Esophagus squamous epithelium (tissue), 5 donors: Measurements from ENCODE around the gene LTBP2. TPM values are rescaled to one million over a fixed set of nuclear protein-coding genes. Genes with fewer than 3 reads are reported as not detected.

Experiments
- DNase-seq: peaks from one replicate; lab custom pipeline; 2025; lab: John Stamatoyannopoulos, UW
- H3K27ac ChIP-seq, 4 donors: fragments of 200-600 bp; sonication (generic); one replicate each; pipeline ENCODE4 v1.5.1; 2016 to 2019; ENCODE audit warnings: mild to moderate bottlenecking in 1 of 4
- H3K27me3 ChIP-seq, 4 donors: fragments of 200-600 bp; sonication (generic); 1 replicate in 3 of 4; 2 replicates in 1 of 4; pipeline versions ENCODE4 v1.5.1 to v1.6.0; 2017 to 2021; ENCODE audit warnings: antibody characterized with exemption in 1 of 4
- H3K36me3 ChIP-seq, 3 donors: fragments of 200-600 bp; sonication (generic); one replicate each; pipeline ENCODE4 v1.5.1; 2016 to 2019
- H3K4me1 ChIP-seq, 3 donors: fragments of 200-600 bp; sonication (generic); one replicate each; pipeline ENCODE4 v1.5.1; 2017 to 2019
- H3K4me3 ChIP-seq, 4 donors: fragments of 200-600 bp; sonication (generic); 1 replicate in 3 of 4; 2 replicates in 1 of 4; pipeline ENCODE4 v1.5.1; 2016 to 2019; ENCODE audit warnings: mild to moderate bottlenecking in 2 of 4, moderate library complexity in 1 of 4
- H3K9me3 ChIP-seq, 3 donors: fragments of 200-600 bp; sonication (generic); one replicate each; pipeline ENCODE4 v1.5.1; 2016 to 2019
- POLR2A ChIP-seq, 4 donors: fragments of 450-650 bp; IDR thresholded peaks; one replicate each; pipeline ENCODE4 v1.6.1; 2017; ENCODE audit warnings: antibody characterized with exemption in 4 of 4, mild to moderate bottlenecking in 4 of 4, moderate library complexity in 3 of 4
- WGBS, 2 donors: methylation state at CpG; one replicate each; pipeline ENCODE4 v1.1.5; 2018; 5-methylcytosine and 5-hydroxymethylcytosine counted together
- intact Hi-C: fragments of 100-400 bp; cut with DNase I; formaldehyde crosslinking; loops from one replicate; pipeline ENCODE4 v1.15.0; 2022
- total RNA-seq, 4 donors: library from RNA; depleted of rRNA; stranded (reverse); fragments of >200 nt; gene quantifications; one replicate each; pipeline ENCODE4 v1.1.0, GENCODE V29; 2016
- TF ChIP-seq, protein P1 (sequence below), 6 experiments: fragments of 450-650 bp in 4 of 6; fragments of 200-600 bp in 2 of 6; sonication (generic) in 2 of 6; IDR thresholded peaks; one replicate each; pipeline ENCODE4 v1.5.1; 2016 to 2019; ENCODE audit warnings: antibody characterized with exemption in 6 of 6, mild to moderate bottlenecking in 4 of 6, moderate library complexity in 4 of 6
- donor health status: DM: yes; HTN: yes; CAD: no.

Gene LTBP2
- total RNA-seq, 4 donors from 2014 or later = 10.3 to 41.6 (median 17.0) TPM

DNA sequence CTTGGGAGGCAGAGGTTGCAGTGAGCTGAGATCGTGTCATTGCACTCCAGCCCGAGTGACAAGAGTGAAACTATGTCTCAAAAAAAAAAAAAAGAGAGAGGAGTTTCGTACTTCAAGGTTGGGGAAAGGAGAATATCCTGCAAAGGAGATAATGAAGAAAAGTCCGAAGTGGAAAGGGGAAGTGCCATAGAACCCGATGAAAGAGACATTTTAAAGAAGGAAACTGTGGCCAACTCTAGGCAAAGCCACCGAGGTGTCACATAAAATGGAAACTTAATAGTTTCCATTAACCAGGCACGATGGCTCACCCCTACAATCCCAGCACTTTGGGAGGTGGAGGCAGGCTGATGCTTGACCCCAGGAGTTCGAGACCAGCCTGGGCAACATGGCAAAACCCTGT, 15.0 kb upstream of the LTBP2 start:
- TF ChIP-seq POLR2A (IDR thresholded peaks at IDR 0.05) = no peak
- TF ChIP-seq, protein P1, sequence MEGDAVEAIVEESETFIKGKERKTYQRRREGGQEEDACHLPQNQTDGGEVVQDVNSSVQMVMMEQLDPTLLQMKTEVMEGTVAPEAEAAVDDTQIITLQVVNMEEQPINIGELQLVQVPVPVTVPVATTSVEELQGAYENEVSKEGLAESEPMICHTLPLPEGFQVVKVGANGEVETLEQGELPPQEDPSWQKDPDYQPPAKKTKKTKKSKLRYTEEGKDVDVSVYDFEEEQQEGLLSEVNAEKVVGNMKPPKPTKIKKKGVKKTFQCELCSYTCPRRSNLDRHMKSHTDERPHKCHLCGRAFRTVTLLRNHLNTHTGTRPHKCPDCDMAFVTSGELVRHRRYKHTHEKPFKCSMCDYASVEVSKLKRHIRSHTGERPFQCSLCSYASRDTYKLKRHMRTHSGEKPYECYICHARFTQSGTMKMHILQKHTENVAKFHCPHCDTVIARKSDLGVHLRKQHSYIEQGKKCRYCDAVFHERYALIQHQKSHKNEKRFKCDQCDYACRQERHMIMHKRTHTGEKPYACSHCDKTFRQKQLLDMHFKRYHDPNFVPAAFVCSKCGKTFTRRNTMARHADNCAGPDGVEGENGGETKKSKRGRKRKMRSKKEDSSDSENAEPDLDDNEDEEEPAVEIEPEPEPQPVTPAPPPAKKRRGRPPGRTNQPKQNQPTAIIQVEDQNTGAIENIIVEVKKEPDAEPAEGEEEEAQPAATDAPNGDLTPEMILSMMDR (IDR thresholded peaks at IDR 0.05) = no peak
- H3K27ac ChIP-seq = no peak overlapping the region
- H3K9me3 ChIP-seq = no peaks in the 10 kb centered on the region
- H3K4me3 ChIP-seq = no peak overlapping the region
- no peak for DNase-seq
- intact Hi-C loops = no loop called here
- 76 to 78% methylated on average over 8 of the region's 8 CpGs for WGBS, 2 donors
- no peaks in the 10 kb centered on the region for H3K27me3 ChIP-seq
- H3K4me1 ChIP-seq = peaks cover 0 to 30% (median 5%) of the 10 kb centered on the region in 3 donors
- no peaks in the 10 kb centered on the region for H3K36me3 ChIP-seq

DNA sequence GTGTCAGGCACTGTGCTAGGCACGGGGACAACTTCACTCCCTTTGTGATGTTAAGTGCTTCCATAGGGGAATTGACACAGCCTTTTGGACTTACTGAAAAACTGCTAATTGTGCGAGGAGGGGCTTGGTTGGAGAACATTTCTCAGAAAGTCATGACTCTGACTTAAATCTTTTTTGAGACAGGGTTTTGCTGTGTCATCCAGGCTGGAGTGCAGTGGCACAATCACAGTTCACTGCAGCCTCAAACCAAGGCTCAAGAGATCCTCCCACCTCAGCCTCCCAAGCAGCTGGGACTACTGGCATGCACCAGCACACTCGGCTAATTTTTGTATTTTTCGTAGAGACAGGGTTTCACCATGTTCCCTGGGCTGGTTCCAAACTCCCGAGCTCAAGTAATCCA, 10.2 kb upstream of the LTBP2 start:
- 47 to 68% methylated on average over 4 of the region's 5 CpGs for WGBS, 2 donors
- peaks cover 40 to 60% (median 51%) of the 10 kb centered on the region in 3 donors for H3K4me1 ChIP-seq
- H3K27me3 ChIP-seq = no peaks in the 10 kb centered on the region
- no peak overlapping the region for H3K4me3 ChIP-seq
- H3K27ac ChIP-seq = no peak overlapping the region
- DNase-seq = no peak
- no peaks in the 10 kb centered on the region for H3K9me3 ChIP-seq
- TF ChIP-seq POLR2A (IDR thresholded peaks at IDR 0.05) = no peak
- TF ChIP-seq, protein P1 (IDR thresholded peaks at IDR 0.05) = no peak
- no peaks in the 10 kb centered on the region for H3K36me3 ChIP-seq
- intact Hi-C loops = no loop called here

DNA sequence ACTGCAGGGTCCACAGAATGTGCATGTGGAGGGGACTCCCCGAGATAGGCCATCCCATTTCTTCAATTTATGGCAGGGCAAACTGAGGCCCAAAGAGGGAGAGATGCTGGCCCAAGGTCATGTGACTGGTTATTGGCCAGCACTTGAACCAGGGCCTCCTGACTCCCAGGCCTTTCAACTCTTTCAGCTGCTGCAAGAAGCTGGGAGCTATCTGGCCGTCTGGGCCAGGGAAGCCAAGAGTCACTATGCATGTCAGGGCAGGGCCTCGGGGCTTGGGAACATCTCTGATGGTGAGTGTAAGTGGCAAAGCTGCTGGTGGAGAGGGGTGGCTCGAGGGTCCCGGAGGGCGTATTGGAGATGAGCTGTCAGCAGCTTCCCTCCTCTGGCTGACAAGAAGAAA, 9.5 kb upstream of the LTBP2 start:
- H3K4me1 ChIP-seq = peaks cover 47 to 67% (median 58%) of the 10 kb centered on the region in 3 donors
- no peak for DNase-seq
- H3K4me3 ChIP-seq = no peak overlapping the region
- H3K9me3 ChIP-seq = no peaks in the 10 kb centered on the region
- peak overlapping the region in 2 of 4 donors; percentile 48 to 78 for H3K27ac ChIP-seq
- no peaks in the 10 kb centered on the region for H3K36me3 ChIP-seq
- intact Hi-C loops = no loop called here
- WGBS, 2 donors = 56 to 91% methylated on average over 1 to 6 of the region's 6 CpGs
- H3K27me3 ChIP-seq = no peaks in the 10 kb centered on the region
- no peak for TF ChIP-seq POLR2A (IDR thresholded peaks at IDR 0.05)
- TF ChIP-seq, protein P1 (IDR thresholded peaks at IDR 0.05) = no peak

DNA sequence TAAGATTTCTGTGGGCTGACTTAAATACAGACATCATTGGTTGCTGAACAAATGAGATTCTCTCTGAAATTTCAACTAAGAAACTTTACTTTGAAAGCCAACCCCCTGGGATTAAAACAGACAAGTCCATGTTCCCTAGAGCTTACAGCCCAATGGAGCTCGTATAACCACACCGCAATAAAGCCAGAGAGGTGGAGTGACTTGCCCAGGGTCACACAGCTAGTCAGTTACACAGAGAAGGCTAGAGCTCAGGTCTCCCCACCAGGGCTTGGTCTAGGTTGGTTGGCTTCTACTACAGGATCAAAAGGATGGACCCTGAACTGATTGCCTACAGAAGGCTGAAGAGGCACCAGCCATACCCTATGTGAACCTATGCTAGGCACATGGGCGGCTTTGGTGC, 8.9 kb upstream of the LTBP2 start:
- TF ChIP-seq, protein P1 (IDR thresholded peaks at IDR 0.05) = no peak
- no peak for TF ChIP-seq POLR2A (IDR thresholded peaks at IDR 0.05)
- peaks cover 53 to 73% (median 64%) of the 10 kb centered on the region in 3 donors for H3K4me1 ChIP-seq
- H3K4me3 ChIP-seq = no peak overlapping the region
- DNase-seq = no peak
- H3K27me3 ChIP-seq = no peaks in the 10 kb centered on the region
- H3K9me3 ChIP-seq = no peaks in the 10 kb centered on the region
- peak overlapping the region in 3 of 4 donors; percentile 48 to 84 (median 78) for H3K27ac ChIP-seq
- 74% methylated on average over 3 of the region's 3 CpGs; no CpG with 5 or more reads in 1 of the 2 donors for WGBS, 2 donors
- H3K36me3 ChIP-seq = no peaks in the 10 kb centered on the region
- intact Hi-C loops = no loop called here

DNA sequence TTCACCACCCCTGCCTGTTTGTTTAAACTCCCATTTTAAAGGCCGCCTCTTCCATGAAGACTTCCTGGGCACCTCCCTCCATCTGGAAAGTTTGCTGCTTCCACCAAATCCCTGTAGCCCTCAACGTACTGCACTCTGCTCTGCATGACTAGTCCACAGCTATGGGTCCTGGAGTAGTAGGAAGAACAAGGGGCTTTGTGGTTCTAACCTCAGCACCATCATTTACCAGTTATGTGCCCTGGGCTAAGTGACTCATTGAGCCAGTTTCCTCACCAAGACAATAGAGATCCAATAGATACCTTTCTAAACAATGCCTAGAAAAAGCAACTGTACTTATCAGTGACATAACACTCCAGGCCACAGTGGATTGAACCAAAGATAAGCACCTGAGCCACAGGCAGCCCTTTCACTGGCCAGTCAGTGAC, 8.5 kb upstream of the LTBP2 start:
- intact Hi-C loops = no loop called here
- Histone ChIP-seq H3K4me3 (no peak overlapping the region), H3K27ac (peak overlapping the region in 3 of 4 donors; percentile 48 to 84 (median 78)), H3K36me3 (no peaks in the 10 kb centered on the region), H3K4me1 (peaks cover 58 to 78% (median 68%) of the 10 kb centered on the region in 3 donors), H3K27me3 (no peaks in the 10 kb centered on the region), H3K9me3 (no peaks in the 10 kb centered on the region)
- no peak for DNase-seq
- TF ChIP-seq, protein P1 (IDR thresholded peaks at IDR 0.05) = no peak
- no peak for TF ChIP-seq POLR2A (IDR thresholded peaks at IDR 0.05)
- WGBS, 2 donors = 33 to 64% methylated on average over 2 of the region's 2 CpGs
